Myocyte (in vitro differentiated cells): Measurements from ENCODE around the gene PRRG3. TPM values are rescaled to one million over a fixed set of nuclear protein-coding genes. Genes with fewer than 3 reads are reported as not detected.

ENCODE experiments used
- DNase-seq: peaks from one replicate; pipeline ENCODE4 v3.0.0-alpha.2; 2012; ENCODE audit warnings: low read depth
- total RNA-seq: library from RNA; depleted of rRNA; stranded (reverse); fragments of >200 nt; gene quantifications from 2 replicates; pipeline ENCODE4 v1.2.3, GENCODE V29; 2014

The PRRG3 gene
- total RNA-seq, 1 donor from 2014 or later = not detected

DNA sequence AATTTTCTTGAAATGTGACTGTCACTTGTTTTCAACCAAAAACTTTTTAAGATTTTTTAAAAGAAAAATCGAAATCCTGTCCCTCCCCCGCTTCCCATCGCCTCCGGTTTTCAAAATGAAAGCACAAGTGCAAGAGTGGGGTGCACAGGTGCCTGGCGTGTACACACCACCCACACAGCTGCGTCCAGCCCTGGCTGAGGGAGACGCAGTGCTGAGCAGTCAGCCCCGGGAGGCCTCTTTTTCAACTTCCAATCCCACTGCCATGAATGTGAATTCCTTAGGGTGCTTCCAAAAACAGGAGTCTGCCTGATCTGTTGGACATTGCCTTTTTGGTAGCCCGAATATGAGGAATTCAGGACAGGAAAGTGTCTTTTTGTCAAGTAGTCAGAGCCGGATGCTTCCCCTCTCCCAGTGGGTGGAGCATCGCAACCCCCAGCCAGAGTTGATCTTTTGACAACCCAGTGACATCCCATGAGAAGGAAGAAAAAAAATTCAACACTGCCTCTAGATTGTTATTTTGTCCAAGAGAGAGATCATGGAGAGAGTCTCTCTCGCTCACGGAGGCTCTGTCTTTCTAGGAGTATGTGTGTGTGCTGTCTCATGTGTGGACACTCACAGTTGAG is 8.9 kb downstream of the PRRG3 start:
- no peak for DNase-seq

DNA sequence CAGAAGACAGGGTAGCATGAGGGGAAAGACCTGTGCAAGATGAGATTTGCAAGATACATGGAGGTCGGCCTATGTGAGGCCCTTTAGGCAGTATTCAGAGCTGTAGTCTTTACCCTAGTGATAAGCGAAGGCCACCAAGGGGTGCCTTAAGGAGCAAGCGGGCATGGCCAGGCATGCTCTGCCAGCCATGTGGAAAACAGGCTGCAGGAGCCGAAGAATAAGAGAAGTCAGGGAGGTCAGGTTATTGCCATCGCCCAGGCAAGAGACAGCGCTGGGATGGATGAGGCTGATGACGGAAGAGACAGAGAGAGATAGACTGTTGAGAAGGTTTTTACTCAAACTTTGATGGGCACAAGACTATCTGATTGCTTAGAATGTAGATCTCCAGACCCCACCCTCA is 13.6 kb downstream of the PRRG3 start:
- DNase-seq = no peak

DNA sequence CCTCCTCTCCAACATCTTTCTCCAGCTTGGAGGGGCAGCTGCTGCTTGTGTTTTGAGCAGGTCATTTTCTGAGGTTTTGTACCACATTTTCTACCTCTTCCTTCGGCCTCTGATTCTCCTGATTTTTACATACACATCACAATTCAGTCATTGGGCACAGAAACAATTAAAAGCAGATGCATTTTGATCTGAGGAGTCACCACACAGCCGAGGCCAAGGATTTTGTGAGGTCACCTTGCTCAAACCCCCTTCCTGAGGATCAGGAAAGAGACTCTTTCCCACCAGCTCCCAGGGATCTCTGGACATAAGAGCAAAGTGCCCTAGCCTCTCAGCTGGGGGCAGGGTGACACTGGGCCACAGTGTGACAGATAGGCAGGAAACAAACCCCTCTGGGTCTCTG is 15.2 kb downstream of the PRRG3 start:
- no peak for DNase-seq

DNA sequence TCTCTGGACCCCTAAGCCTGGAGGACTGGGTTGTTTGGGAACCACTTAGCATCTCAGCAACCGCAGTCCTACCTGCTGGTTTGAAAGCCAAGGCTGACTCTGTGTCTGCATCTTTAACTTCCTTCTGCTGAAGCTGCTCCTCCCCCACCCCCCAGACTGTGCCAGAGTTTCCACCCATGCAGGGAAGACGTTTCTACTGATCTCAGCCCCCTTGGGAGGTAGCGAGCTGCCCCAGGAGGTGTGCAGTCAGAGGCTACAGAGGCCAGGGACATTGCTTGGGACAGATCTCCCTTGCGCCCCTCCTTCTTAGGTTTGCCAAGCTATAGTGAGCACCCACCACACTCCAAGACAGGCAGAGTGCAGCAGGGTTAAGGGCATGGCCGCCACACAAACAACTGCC is 15.9 kb downstream of the PRRG3 start:
- DNase-seq = no peak

DNA sequence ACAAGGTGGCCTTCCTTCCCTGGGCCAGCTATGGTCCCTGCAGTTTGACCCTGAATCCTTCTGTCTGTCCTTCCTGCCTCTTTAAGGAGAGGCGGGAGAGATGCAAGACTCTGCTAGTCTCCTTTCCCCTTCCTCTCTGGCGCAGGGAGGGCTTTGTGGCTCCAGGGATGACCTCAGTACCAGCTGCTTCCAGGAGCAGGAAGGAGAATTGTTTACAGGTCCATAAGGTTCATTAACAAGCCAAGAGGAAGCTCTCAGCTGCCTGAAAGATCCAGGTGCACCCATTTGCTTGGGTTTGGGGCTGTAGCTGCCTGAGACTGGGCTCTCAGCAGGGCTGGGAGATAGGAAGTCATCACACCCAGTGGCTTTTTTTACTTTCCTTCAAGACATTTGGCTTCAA is 16.5 kb downstream of the PRRG3 start:
- no peak for DNase-seq

DNA sequence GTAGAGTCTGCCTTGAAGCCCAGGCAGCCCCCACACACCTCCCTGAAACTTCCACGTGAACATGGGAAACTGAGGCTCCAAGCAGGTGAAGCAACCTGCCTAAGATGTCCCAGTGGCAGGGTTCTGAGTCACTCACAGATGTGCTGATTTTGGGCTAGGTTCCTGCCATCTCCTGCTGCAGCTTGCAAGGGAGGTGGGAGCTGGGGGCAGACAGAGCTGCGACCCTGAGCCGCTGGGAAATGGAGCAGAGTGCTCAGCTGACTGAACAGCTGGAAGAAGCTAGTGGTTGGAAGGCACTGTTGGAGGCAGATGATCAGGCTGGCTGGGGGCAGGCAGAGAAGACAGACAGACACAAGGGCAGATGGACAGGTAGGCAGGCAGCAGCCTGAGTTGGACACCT is 17.0 kb downstream of the PRRG3 start:
- DNase-seq = no peak

DNA sequence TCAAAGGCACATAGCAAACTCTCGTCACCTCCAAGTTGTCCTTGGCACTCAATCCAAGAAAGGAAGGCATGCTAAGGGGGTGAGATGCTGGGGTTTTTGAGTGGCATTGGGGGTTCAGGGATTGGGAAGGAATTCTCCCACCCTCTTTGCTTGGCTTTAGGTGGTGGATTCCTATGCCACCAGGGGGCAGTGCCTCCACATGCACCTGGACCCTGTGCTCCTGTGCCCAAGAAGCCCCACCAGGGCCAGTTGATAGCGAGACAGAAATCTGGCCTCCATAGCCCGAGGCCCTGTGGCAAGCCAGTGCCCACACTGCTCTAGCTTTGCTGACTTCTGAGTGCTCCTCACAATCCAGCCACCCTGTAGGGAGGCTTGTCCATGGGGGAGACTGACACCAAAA is 18.6 kb downstream of the PRRG3 start:
- DNase-seq = no peak

DNA sequence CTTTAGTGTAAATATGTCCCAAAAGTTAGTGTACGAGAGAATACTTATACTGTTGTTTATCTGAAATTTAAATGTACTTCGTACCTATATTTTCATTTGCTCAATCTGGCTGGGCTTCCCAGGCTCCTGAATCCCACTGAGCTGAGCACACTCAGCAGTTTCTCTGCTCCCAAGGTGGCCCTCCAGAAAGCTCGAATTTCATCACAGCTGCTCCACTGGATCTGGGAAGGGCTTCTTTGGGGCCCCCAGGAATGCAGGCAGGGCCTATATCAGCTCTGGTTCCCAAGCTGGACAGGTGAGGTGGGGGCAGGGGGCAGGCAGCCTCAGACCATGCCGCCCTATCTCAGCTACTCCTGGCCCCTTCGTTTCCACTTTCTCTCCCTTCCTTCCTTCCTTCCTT is 19.1 kb downstream of the PRRG3 start:
- no peak for DNase-seq

DNA sequence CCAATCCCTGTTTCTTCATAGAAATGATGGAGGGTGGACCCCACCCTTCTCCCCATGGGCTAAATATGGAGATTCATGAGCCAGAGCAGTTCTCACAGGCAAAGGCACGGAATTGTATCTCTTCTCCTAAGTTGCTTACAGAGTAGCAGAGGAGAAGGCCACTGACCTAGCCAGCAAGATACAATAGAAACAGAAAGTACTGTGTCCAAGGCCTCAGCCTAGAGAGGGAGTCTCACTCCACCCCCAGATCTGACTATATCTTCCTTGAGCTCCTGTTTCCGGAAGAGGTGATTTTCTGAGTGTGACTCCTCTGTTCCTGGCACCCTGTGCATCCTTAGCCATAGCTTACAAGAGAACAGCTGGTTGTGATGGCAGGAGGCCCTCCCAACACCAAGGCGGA is 20.5 kb downstream of the PRRG3 start, which contains the start of gene FATE1:
Gene FATE1, plus strand, starts transcription at position 284 of the 400 bp plus-strand sequence. Its CDS starts 85 bp downstream, at position 369.
- DNase-seq = no peak

DNA sequence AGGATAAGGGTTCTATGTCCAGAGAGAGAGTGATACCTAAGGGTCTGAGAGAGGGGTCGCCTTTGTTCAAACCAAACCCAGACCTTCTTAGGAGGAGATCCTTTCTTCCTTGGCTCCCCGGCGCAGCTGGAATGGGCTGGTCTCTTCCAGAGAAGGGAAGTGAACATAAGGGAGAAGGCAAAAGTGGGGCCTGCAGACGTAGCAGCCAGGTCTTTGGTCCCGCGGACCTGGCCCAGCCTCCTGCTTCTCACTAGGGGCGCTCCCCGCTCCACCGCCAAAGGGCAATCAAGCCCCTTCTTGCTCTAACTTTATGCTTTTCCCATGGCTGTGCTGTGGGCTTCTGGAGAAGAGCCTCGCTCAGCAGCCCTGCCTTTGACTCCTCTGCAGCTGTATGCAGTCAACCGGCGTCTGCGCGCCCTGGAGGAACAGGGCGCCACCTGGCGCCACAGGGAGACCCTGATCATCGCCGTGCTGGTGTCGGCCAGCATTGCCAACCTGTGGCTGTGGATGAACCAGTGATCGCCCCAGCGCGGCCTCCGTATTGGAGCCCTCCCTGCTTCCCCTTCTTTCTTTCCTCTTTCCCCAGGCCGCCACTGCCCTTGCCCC is 27.1 kb downstream of the PRRG3 start:
- DNase-seq = no peak

DNA sequence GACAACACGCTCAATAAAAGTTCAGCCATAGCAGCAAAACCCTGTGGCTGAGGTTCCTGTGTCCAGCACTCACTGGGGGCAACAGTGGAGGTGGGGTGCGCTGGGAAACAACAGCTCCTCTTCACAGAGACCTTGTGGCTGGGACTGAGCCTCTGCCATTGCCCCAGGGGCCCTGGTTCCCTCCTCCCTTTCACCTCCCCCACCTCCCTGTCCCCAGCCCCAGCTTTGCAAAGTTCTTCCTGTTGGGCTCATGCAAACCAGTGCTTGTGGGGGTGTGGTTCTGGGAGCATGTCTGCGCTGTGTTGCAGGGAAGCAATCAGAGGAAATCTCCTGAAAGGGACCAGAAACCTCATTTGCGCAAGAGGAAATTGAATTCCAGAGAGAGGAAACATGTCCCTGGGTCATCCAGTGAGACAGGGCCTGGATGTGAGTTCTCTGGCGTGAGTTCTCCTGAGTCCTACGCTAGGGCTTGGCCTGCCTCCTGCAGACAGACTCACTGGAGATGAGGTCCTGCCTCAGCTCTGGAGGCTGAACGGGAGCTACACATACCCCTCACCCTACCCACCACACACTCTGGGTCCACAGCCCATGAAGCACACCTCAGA is 28.0 kb downstream of the PRRG3 start:
- no peak for DNase-seq

DNA sequence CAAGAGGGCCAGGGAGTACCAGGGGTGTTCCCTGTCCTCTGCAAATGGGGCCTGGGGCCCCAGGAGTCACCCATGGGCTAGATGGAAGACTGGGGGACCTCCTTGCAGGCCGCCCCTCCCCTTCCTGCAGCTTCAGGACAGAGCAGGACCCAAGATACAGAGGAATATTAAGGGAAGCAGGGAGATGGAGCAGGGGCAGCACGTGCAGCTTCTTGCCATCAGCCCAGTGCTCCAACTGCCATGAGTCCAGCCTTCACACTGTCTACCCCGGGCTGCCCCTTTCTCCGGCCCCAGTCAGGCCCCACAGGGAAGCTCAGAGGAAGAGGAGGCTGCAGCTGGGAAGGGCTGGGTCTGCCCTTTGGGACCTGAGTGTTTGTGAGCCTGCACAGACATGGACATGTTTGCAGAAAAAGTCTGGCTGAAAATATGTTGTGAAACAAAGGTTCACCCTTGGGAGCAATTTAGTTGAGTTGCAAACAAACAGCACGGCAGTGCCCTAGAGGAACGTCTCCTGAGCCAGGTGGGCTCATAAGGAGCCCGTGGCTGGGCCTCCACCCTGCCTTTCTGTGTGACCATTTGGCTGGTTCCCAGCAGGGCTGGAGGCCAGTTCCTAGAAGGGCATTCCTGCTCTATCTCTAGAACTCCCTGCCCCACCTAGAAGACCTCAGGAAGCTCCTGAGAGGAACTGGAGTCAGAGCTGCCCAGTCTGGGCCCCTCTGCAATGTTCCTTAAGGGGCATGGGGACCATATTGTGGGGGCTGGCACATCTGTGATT is 29.5 kb downstream of the PRRG3 start:
- DNase-seq = no peak

DNA sequence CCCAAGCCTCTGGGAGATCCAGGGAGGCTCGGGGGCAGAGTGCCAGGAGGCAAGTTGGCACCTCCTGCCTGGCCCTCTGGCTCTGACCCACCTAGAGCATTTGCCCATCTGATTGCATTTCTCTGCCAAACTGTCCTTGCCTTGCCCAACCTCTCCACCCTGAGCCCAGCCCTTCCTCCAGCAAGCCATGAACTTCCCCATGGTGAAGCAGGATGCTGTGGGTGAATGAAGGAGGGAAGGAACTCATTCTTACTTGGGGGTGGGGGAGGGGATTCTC is 30.0 kb downstream of the PRRG3 start:
- no peak for DNase-seq

DNA sequence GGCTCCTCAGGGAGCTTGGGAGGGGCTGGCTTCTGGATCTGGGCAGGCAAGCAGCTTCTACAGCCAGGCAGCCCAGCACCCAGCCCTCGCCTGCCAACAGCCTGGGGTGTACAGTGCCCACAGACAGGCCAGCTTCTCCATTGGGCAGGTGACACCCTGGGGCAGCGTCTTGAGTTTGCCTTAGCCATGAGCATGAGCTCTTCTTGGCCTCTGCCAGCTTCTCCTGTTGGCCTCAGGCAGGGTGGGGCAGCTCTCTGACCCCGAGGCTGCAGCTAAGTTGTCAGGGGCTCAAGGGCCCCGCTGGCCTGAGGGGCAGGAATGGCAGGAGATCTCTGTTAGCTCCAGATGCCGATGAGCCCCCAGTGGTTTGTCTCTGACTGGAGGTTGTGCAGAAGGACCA is 31.5 kb downstream of the PRRG3 start:
- DNase-seq = no peak

DNA sequence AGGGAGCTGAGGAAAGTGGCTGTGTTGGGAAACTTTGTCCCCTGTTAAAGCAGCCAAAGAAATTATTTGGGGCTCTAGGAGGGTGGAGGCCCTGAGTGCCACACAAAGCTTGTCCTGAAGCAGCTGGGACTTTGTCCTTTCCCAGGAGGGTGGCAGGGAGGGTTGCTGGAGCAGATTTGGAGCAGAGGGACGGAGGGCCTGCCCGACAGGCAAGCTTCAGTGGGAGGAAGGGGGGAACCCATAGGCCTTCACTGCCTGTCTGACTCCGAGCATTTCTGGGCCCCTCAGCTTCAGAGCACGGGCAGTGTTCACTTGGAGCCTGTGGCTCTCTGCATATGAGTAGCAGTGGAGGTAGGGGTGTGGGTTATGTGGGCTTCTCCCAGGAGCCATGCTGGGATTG is 32.1 kb downstream of the PRRG3 start:
- DNase-seq = no peak

DNA sequence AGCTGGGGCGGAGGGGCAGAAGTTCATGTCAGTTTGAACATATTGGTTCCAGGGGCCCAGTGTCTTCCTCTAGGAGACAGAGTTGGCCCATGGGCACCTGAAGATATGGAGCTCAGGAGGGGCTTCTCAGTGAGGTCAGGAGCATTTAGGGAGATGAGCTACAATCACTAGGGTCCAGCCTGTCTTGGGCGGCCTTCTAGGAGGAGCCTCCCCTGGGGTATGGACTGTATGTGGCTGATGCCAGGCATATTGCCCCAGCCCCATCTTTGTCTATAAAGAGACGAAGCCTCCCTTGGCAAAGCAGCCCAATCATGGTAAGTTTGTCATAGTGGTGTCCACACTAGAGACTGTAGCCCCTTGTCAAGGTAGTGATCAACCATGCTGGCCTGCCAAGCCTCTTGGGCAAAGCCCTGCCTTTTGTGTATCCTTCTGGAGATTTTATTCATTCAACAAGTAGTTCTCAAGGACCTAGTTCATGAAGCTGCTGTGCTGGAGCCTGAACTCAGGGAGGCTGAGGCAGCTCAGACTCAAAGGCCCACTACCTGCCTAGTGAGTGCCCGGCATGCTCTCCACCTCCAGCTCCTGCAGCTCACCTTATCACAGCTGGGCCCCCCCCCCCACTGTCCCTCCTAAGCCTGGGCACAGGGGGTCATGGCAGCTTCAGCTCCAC is 33.9 kb downstream of the PRRG3 start:
- DNase-seq = no peak

DNA sequence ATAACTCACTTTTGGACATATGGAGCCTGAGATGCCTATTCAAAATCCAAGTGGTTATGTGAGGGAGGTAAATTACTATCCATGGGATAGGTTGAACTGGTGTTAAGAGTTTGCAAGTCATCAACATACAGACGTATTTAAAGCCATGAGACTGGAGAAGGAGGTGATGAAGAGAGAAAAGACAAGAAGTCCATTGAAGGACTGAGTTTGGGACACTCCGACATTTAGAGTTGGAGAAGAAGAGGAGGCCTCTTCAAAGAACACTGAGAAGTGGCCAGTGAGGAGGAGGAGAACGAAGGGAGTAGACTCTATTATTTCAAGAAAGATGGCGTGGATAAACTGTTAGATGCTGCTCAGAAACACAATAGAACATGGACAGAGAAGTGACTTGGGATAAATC is 39.2 kb downstream of the PRRG3 start, which contains the start of gene CNGA2:
Gene CNGA2, plus strand, starts transcription at position 301 of the 400 bp plus-strand sequence. CDS start 3,738 bp downstream, outside the sequence.
- DNase-seq = no peak

DNA sequence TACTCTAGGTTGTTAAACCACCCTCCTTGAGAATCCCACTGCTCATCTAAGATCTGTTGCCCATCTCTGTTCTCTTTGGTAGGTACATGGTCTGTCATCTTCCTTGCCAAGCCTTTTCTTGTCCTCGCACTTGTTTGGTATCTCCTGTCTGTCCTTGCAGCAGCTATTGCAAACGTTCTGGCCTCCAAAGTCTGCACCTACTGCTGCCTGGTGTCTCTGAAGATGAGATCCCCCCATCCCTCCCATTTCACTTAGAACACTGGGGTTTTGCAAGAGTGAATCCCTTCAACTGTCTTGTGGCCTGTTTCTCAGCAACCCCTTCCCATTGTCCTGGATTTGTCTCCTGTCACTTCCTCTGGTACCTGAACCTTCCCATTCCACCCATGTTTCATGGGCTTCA is 40.0 kb downstream of the PRRG3 start:
- DNase-seq = no peak

DNA sequence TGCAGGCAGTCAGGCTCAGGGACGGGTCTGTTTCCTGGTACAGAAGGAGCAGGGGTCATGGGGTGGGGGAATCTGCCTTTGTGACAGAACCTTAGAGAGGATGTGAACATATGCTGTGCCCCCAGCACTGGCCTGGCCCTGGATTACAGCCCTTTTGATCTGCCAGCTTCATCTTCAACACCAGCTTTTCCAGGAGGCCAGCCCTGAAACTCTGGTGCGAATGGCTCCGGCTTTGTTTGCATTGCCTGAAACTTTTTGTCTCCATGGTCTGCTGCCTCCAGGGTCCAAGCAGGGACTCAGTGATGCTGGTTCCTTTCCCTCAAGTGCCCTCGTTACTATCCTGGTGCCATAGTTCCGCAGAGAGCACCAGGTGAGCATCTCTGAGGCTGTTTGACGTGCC is 41.4 kb downstream of the PRRG3 start:
- DNase-seq = no peak

DNA sequence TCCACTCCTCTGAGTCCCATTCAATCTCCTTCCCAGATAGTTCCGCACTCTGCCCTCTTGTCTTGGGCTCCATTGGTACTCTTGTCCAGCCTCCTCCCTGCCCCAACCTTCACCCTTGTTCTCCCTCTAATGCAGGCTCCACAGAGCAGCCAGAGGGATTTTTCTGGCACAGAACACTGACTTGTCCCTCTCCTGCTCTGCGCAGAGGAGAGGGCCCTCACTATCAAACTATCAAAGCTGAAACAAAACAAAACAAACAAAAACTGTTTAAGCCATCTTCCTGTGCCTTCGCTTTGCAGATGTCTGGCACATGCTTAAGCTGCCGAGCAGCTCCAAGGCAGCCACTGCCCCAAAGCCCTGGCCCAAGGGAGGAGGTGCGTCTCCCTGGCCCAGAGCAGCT is 42.2 kb downstream of the PRRG3 start:
- no peak for DNase-seq

DNA sequence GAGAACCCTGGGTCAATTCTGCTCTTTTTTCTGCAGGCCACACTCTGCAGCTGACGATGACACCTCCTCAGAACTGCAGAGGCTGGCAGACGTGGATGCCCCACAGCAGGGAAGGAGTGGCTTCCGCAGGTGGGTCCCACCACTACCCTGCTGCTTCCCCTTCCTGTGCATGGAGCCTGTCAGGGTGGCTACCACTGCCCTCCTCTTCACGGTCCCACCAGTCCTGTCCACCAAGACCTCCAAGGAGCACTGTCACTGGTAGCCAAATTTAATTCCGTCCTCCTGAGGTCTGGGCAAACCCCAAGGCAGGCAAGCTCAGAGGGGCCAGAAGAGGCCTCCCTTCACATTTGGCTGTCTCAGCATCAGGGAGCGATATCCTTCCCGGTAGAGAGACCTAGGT is 43.5 kb downstream of the PRRG3 start:
- DNase-seq = no peak

DNA sequence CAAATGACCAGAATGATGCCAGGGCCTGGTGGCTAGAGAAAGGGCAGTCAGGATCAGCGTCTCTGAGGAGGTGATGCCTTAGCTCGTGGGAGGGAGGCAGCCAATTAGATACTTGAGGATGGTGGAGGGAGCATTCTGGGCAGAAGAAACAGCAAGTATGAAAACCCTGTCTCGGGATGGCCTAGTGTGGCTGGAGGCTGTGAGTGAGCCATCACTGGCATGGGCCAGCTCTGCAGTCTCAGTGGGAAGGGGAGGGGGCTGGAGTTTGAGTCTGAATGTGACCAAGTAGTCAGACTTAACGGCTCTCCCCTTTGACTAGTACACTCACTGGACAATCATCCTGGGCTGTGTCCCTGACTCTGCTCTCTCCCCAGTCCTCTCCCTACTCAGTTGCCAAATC is 46.3 kb downstream of the PRRG3 start:
- DNase-seq = no peak
